GDM1 (cell line): ENCODE results near the gene PATE2.

Source experiments
- DNase-seq: peaks from one replicate; lab custom pipeline; 2025; lab: John Stamatoyannopoulos, UW

Gene PATE2

GRCh38 chr11:125778728-125779127 is at the start of gene PATE2:
Gene PATE2, minus strand, starts transcription at chr11:125778828. Its CDS starts 55 bp downstream, at chr11:125778773.
- DNase-seq: no peak

- DNase-seq: no peak
Measured at GRCh38 chr11:125807909-125808308, 29.3 kb upstream of the PATE2 start.

- no peak for DNase-seq
Measured at GRCh38 chr11:125802387-125802786, 23.8 kb upstream of the PATE2 start.

GRCh38 chr11:125799808-125800207 is 21.2 kb upstream of the PATE2 start:
- no peak for DNase-seq

GRCh38 chr11:125797641-125798040 is 19.0 kb upstream of the PATE2 start:
- DNase-seq: no peak

GRCh38 chr11:125790825-125791224 is 12.2 kb upstream of the PATE2 start:
- DNase-seq: no peak

- DNase-seq: no peak
Measured at GRCh38 chr11:125787827-125788226, 9.2 kb upstream of the PATE2 start, which contains the start of gene PATE3. Gene PATE3, plus strand, starts transcription at chr11:125788127. Its CDS starts 25 bp downstream, at chr11:125788152.

- no peak for DNase-seq
Measured at GRCh38 chr11:125784678-125785077, 6.0 kb upstream of the PATE2 start.

- no peak for DNase-seq
Measured at GRCh38 chr11:125777309-125777708, 1.3 kb downstream of the PATE2 start.

- DNase-seq: no peak
Measured at GRCh38 chr11:125773516-125773915, 5.1 kb downstream of the PATE2 start.

GRCh38 chr11:125772834-125773505 is 5.7 kb downstream of the PATE2 start:
- DNase-seq: no peak

- DNase-seq: no peak
Measured at GRCh38 chr11:125770583-125770982, 8.0 kb downstream of the PATE2 start.

GRCh38 chr11:125768336-125769046 is 10.1 kb downstream of the PATE2 start:
- DNase-seq: no peak

GRCh38 chr11:125766251-125766650 is 12.4 kb downstream of the PATE2 start:
- DNase-seq: no peak

- no peak for DNase-seq
Measured at GRCh38 chr11:125763483-125763882, 15.1 kb downstream of the PATE2 start.

- DNase-seq: no peak
Measured at GRCh38 chr11:125762445-125762844, 16.2 kb downstream of the PATE2 start.

GRCh38 chr11:125756050-125756449 is 22.6 kb downstream of the PATE2 start:
- no peak for DNase-seq

GRCh38 chr11:125750629-125751028 is 28.0 kb downstream of the PATE2 start:
- DNase-seq: no peak

- DNase-seq: no peak
Measured at GRCh38 chr11:125745979-125746378, 32.6 kb downstream of the PATE2 start, which contains the start of gene PATE1. Gene PATE1, plus strand, starts transcription at chr11:125746279. Its CDS starts 26 bp downstream, at chr11:125746305.

- no peak for DNase-seq
Measured at GRCh38 chr11:125743681-125744080, 34.9 kb downstream of the PATE2 start.

GRCh38 chr11:125740617-125741016 is 38.0 kb downstream of the PATE2 start:
- no peak for DNase-seq

GRCh38 chr11:125728969-125729368 is 49.7 kb downstream of the PATE2 start:
- no peak for DNase-seq
